Endodermal cell (in vitro differentiated cells): ENCODE results near the gene ARHGEF3. TPM values are rescaled to one million over a fixed set of nuclear protein-coding genes. Genes with fewer than 3 reads are reported as not detected.

ENCODE experiments used
- DNase-seq: peaks from one replicate; pipeline ENCODE4 v3.0.0-alpha.2; 2017
- H3K27ac ChIP-seq: 2 replicates; pipeline ENCODE4 v1.5.1; 2013; ENCODE audit warnings: mild to moderate bottlenecking, low read depth, low read length, moderate library complexity
- H3K27me3 ChIP-seq: 2 replicates; pipeline ENCODE4 v1.6.1; 2013; ENCODE audit warnings: mild to moderate bottlenecking, low read length, moderate library complexity; ENCODE audit not compliant: insufficient read depth, control insufficient read depth, poor library complexity, severe bottlenecking
- H3K36me3 ChIP-seq: 2 replicates; pipeline ENCODE4 v1.7.0; 2013; ENCODE audit warnings: mild to moderate bottlenecking, low read length, moderate library complexity; ENCODE audit not compliant: control insufficient read depth, insufficient read depth
- H3K4me1 ChIP-seq: one replicate; pipeline ENCODE4 v1.7.0; 2013; ENCODE audit warnings: low read length; ENCODE audit not compliant: control insufficient read depth, insufficient read depth
- H3K4me3 ChIP-seq: 2 replicates; pipeline ENCODE4 v1.5.1; 2013; ENCODE audit warnings: mild to moderate bottlenecking, low read length, moderate library complexity
- H3K9ac ChIP-seq: 2 replicates; pipeline ENCODE4 v1.6.1; 2013; ENCODE audit warnings: mild to moderate bottlenecking, low read length, moderate library complexity; ENCODE audit not compliant: poor library complexity, severe bottlenecking; ENCODE audit errors: extremely low read depth
- H3K9me3 ChIP-seq: 2 replicates; pipeline ENCODE4 v1.6.1; 2013; ENCODE audit warnings: mild to moderate bottlenecking, low read length, moderate library complexity; ENCODE audit not compliant: control insufficient read depth
- H3K27ac Mint-ChIP-seq: 2 replicates; pipeline ENCODE4 v1.8.0; 2020; ENCODE audit warnings: mixed read lengths
- H3K27me3 Mint-ChIP-seq: 2 replicates; pipeline ENCODE4 v1.8.0; 2021; ENCODE audit warnings: mild to moderate bottlenecking, mixed read lengths; ENCODE audit not compliant: insufficient read depth
- H3K36me3 Mint-ChIP-seq: 2 replicates; pipeline ENCODE4 v1.8.0; 2020; ENCODE audit warnings: low read depth, mixed read lengths
- H3K4me1 Mint-ChIP-seq: 2 replicates; pipeline ENCODE4 v1.8.0; 2020; ENCODE audit warnings: mixed read lengths
- H3K4me3 Mint-ChIP-seq: 2 replicates; pipeline ENCODE4 v1.8.0; 2020; ENCODE audit warnings: mild to moderate bottlenecking, moderate library complexity, mixed read lengths
- H3K9me3 Mint-ChIP-seq: 2 replicates; pipeline ENCODE4 v1.8.0; 2020; ENCODE audit warnings: mild to moderate bottlenecking, mixed read lengths
- WGBS, 2 experiments: methylation state at CpG; one replicate each; pipeline versions ENCODE4 v1.1.5 to v1.1.7; 2013; ENCODE audit warnings: missing lambda C conversion rate in 2 of 2, mixed read lengths in 1 of 2; ENCODE audit not compliant: insufficient coverage in 1 of 2, insufficient read length in 1 of 2; 5-methylcytosine and 5-hydroxymethylcytosine counted together
- total RNA-seq, 2 donors: library from RNA; stranded (reverse); fragmentation: NEBNext Ultra II Directional in 1 of 2; extraction: Animal tissue kit (Norgen Biotek cat#: 25700) in 1 of 2; gene quantifications; 2 replicates in 1 of 2; 3 replicates in 1 of 2; pipeline ENCODE4 v1.2.1, GENCODE V29; 2021
- TF ChIP-seq, protein P1 (sequence below): fragments of 200-600 bp; sonication (generic); conservative IDR thresholded peaks from 2 replicates; pipeline ENCODE4 v1.5.0; 2021; ENCODE audit warnings: antibody characterized with exemption, mild to moderate bottlenecking

ARHGEF3 gene
- total RNA-seq, 2 donors from 2014 or later = 12.7 to 14.1 TPM

DNA sequence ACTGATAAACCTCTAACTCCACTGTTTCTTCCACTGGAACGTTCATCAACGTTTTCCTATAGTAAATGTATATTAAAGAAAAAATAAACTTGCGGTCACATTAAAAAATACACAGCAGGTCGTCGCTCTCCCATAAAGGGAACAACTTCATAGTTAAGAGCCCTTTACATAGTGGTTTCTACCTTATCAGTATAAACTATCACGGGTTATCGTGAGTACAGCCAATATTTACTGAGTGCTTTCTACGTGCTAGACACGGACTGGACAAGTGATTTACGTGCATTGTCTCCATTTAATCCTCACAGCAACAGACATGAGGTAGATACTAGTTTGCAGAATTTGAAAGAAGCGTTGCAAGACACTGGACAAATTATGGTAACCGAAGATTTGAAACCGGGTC, 117.7 kb downstream of the ARHGEF3 start:
- Mint-ChIP-seq H3K9me3 (peaks cover 13% of the 10 kb centered on the region), H3K27me3 (peaks cover 16% of the 10 kb centered on the region), H3K4me3 (peak overlapping the region; percentile 90), H3K36me3 (peaks cover 38% of the 10 kb centered on the region), H3K4me1 (peaks cover 21% of the 10 kb centered on the region), H3K27ac (no peak overlapping the region)
- Histone ChIP-seq H3K27me3 (no peaks in the 10 kb centered on the region), H3K4me1 (no peaks in the 10 kb centered on the region), H3K27ac (no peak overlapping the region), H3K4me3 (no peak overlapping the region), H3K9me3 (peaks cover 9% of the 10 kb centered on the region), H3K9ac (no peak overlapping the region), H3K36me3 (peaks cover 10% of the 10 kb centered on the region)
- DNase-seq = no peak
- TF ChIP-seq, protein P1, sequence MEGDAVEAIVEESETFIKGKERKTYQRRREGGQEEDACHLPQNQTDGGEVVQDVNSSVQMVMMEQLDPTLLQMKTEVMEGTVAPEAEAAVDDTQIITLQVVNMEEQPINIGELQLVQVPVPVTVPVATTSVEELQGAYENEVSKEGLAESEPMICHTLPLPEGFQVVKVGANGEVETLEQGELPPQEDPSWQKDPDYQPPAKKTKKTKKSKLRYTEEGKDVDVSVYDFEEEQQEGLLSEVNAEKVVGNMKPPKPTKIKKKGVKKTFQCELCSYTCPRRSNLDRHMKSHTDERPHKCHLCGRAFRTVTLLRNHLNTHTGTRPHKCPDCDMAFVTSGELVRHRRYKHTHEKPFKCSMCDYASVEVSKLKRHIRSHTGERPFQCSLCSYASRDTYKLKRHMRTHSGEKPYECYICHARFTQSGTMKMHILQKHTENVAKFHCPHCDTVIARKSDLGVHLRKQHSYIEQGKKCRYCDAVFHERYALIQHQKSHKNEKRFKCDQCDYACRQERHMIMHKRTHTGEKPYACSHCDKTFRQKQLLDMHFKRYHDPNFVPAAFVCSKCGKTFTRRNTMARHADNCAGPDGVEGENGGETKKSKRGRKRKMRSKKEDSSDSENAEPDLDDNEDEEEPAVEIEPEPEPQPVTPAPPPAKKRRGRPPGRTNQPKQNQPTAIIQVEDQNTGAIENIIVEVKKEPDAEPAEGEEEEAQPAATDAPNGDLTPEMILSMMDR = no peak
- 96 to 98% methylated on average over 9 to 13 of the region's 13 CpGs for WGBS, 2 experiments

DNA sequence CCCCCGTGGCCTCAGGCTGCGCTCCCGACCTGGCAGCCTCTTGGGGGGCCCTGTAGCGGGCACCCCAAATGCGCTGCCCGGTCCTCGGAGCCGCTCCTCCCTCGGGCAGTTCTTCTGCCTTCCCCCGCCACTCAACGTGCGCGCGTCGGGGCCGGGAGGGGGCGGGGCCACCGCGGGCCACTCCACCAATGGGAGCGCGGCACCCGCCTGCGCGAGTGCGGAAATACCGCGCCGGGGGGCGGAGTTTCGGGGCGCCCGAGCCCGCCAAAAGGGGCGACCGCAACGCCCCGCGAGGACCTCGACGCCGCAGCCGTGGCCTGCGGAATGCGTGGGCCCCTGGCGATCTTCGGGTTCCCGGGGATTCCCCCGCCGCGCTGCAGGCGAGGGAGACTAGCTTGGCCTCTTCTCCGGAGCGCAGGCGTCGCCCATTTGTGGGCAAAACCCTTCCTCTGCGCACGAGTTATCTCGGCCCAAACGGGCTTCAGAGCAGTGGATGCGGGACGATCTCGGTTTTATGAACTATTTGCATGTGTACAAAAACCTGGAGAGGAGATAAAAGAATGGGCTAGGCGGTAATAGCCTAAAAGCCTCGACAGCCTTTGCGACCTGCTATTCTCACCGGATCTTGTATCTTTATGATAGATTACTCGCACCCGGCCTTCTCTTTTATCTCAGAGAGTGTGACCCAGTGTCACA, 118.5 kb downstream of the ARHGEF3 start, which contains the start of gene TASOR:
Gene TASOR (minus strand): TSS at position 144 of the 696 bp plus-strand sequence. CDS start 259 bp downstream, outside the sequence.
- H3K9me3 Mint-ChIP-seq = peaks cover 13% of the 10 kb centered on the region
- H3K27me3 ChIP-seq = no peaks in the 10 kb centered on the region
- no peaks in the 10 kb centered on the region for H3K4me1 ChIP-seq
- peak; percentile 90 for DNase-seq
- peak within 1 kb of the TSS; percentile 97 for H3K27ac ChIP-seq
- peak within 1 kb of the TSS; percentile 98 for H3K27ac Mint-ChIP-seq
- WGBS, 2 experiments = 29 to 87% methylated on average over 15 to 68 of the region's 68 CpGs
- peaks cover 42% of the 10 kb centered on the region for H3K36me3 Mint-ChIP-seq
- TF ChIP-seq, protein P1 = no peak
- H3K27me3 Mint-ChIP-seq = peaks cover 16% of the 10 kb centered on the region
- H3K4me1 Mint-ChIP-seq = peaks cover 22% of the 10 kb centered on the region
- H3K36me3 ChIP-seq = peaks cover 13% of the 10 kb centered on the region
- H3K9me3 ChIP-seq = peaks cover 9% of the 10 kb centered on the region
- peak within 1 kb of the TSS; percentile 90 for H3K4me3 Mint-ChIP-seq
- peak within 1 kb of the TSS; percentile 97 for H3K4me3 ChIP-seq
- peak within 1 kb of the TSS; percentile 95 for H3K9ac ChIP-seq

DNA sequence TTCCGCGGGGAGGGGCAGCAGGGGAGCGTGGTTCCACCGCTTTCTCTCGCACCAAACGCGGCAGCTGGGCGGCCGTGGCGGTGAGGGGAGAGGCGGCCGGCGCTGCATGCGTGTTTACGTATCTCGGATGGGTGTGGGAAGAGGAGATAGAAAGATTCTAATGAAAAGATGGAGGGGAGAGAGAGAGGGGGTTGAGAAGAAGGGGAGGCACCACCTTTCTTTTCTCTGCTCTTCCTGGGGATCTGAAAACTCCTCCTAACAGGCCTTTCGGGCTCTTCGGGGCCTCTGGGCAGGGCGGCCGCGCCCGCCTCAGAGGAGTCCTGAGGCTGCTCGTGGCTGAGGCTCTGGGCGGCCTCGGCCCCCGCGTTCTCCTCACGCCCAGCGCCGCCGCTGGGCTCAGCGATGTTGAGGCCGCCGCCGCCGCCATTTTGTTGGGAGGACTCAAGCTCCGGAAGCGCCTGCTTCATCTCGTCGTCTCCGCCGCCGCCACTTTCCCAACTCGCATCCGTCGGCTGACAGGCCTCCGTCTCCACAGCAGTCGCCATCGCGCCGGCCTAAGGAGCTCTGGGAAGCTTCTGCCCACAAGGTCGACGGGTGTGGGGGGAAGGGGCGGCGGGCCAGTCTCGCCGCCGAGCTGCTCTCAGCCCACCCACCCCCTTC, 119.2 kb downstream of the ARHGEF3 start:
- 0% methylated on average over 5 to 58 of the region's 58 CpGs for WGBS, 2 experiments
- Mint-ChIP-seq H3K27me3 (peaks cover 14% of the 10 kb centered on the region), H3K4me1 (peaks cover 25% of the 10 kb centered on the region), H3K27ac (peak overlapping the region; percentile 98), H3K36me3 (peaks cover 45% of the 10 kb centered on the region), H3K9me3 (peaks cover 13% of the 10 kb centered on the region), H3K4me3 (peak overlapping the region; percentile 90)
- peak overlapping the region; percentile 97 for H3K27ac ChIP-seq
- no peaks in the 10 kb centered on the region for H3K4me1 ChIP-seq
- peak; percentile 87 for DNase-seq
- peaks cover 16% of the 10 kb centered on the region for H3K36me3 ChIP-seq
- TF ChIP-seq, protein P1 = peak; percentile 14
- H3K27me3 ChIP-seq = no peaks in the 10 kb centered on the region
- H3K9ac ChIP-seq = peak overlapping the region; percentile 95
- H3K4me3 ChIP-seq = peak overlapping the region; percentile 97
- peaks cover 9% of the 10 kb centered on the region for H3K9me3 ChIP-seq
